Measurements from ENCODE around the gene TAF1B. TPM values are rescaled to one million over a fixed set of nuclear protein-coding genes. Genes with fewer than 3 reads are reported as not detected.

The TAF1B gene
- total RNA-seq, 1 experiment from 2014 or later: 25.5 TPM

DNA sequence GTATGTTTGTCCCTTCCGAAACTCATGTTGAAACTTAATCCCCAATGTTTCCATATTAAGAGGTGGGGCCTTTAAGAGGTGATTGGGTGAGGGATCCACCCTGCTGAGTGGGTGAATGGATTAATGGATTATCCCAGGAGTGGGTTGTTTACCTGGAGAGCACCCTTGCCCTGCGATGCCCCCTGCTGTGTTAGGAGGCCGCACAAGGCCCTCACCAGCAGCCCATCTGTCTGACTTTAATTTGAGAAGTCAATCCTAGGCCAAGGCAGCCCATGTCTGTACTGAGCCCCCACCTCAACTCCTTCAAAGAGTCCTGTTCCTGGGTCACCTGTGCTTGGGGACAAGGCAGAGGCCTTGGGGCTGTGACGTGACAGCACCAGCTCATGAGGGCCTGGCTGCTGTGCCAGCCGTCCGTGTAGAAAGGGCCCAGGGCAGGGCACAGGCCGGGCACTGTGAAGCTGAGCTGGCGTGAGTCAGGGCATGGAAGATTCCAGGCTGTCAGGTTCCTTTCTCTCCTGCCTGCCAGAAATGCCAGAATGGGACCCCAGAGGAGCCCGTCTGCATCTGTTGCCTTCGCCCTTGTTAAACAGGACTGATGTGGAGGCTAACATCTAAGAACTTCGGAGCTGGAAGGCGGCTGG, 21.3 kb upstream of the TAF1B start:
- Mint-ChIP-seq H3K4me3 (ENCODE audit: unreplicated experiment) (no peak overlapping the region), H3K4me1 (ENCODE audit: insufficient read depth, unreplicated experiment) (peaks cover 17% of the 10 kb centered on the region), H3K36me3 (ENCODE audit: insufficient read depth, unreplicated experiment) (no peaks in the 10 kb centered on the region), H3K9me3 (ENCODE audit: unreplicated experiment) (no peaks in the 10 kb centered on the region), H3K27ac (ENCODE audit: low read depth, unreplicated experiment) (no peak overlapping the region), H3K27me3 (ENCODE audit: insufficient read depth, unreplicated experiment) (no peaks in the 10 kb centered on the region)
- no peak for DNase-seq (ENCODE audit: unreplicated experiment)
- TF ChIP-seq, protein P1, sequence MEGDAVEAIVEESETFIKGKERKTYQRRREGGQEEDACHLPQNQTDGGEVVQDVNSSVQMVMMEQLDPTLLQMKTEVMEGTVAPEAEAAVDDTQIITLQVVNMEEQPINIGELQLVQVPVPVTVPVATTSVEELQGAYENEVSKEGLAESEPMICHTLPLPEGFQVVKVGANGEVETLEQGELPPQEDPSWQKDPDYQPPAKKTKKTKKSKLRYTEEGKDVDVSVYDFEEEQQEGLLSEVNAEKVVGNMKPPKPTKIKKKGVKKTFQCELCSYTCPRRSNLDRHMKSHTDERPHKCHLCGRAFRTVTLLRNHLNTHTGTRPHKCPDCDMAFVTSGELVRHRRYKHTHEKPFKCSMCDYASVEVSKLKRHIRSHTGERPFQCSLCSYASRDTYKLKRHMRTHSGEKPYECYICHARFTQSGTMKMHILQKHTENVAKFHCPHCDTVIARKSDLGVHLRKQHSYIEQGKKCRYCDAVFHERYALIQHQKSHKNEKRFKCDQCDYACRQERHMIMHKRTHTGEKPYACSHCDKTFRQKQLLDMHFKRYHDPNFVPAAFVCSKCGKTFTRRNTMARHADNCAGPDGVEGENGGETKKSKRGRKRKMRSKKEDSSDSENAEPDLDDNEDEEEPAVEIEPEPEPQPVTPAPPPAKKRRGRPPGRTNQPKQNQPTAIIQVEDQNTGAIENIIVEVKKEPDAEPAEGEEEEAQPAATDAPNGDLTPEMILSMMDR (IDR thresholded peaks at IDR 0.05; ENCODE audit: unreplicated experiment): no peak
- POLR2A ChIA-PET: no interaction called here
- CTCF ChIA-PET: interaction anchor here (0.7 to 1.0 kb wide), 3 partner anchors 8 to 22 kb away, joined by 3 to 5 read pairs (median 3); no protein-coding TSS in a partner anchor
- intact Hi-C loops (cut with micrococcal nuclease): no loop called here
- no TSS peak for BruUV-seq (replicated peaks)

DNA sequence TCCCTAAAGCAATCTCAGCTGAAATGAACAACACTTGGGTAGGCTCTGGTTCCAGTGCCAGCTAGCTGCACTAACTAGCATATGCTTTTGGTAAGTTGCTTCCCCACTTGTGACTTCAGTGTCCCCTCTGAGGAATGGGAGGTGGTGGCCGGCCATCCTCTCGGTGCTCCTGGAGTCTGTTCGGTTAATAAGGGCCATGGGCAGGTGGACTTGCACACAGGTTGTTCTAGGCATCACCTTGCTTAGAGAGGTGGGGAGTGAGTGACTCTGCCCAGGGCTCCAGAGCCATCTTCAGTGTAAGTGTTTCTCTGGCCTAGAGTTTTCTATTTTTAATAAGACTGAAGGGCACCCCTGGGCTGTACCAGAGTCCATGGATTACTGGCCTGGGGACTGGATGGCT, 18.8 kb upstream of the TAF1B start:
- DNase-seq (ENCODE audit: unreplicated experiment): no peak

DNA sequence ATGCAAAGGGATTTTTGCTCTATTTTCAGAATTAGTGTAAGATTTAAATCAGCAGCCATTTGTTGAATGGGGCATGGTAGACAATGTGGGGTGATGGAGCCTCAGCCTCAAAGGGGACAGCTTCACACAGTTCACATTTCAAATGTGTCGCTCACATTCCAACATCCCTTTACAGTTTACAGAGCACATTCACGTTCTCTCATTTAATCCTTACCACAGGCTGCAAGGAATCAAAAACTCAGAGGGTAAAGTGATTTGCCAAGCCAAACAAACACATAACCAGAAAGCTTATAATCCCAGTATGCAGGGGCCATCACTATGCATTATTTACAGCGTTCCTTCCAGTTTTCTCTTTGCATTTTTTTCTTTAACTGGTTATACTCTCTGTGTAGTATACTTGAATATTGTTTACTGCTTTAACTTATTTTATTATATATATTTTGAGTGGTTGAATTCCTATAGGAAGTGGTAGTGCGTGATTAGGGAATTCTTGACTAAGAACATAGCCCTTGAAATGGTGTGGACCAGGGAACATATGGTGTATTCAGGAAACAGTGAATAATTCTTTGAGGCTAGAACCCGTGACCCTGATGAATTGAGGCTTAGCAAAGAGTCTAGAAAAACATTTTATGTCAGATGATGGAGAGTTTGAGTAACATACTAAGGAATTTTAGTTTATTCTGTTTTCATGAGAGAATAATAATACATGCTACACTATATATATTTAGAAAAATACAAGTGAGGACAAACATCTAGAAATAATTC, 18.1 kb upstream of the TAF1B start:
- BruUV-seq (replicated peaks): no TSS peak
- DNase-seq (ENCODE audit: unreplicated experiment): no peak
- CTCF ChIA-PET: interaction anchor here (0.6 to 0.9 kb wide), 3 partner anchors 11 to 61 kb away, joined by 3 to 5 read pairs (median 3); no protein-coding TSS in a partner anchor
- no peaks in the 10 kb centered on the region for H3K36me3 Mint-ChIP-seq (ENCODE audit: insufficient read depth, unreplicated experiment)
- intact Hi-C loops (cut with micrococcal nuclease): no loop called here
- H3K9me3 Mint-ChIP-seq (ENCODE audit: unreplicated experiment): no peaks in the 10 kb centered on the region
- no peak overlapping the region for H3K27ac Mint-ChIP-seq (ENCODE audit: low read depth, unreplicated experiment)
- no peak overlapping the region for H3K4me3 Mint-ChIP-seq (ENCODE audit: unreplicated experiment)
- no peaks in the 10 kb centered on the region for H3K27me3 Mint-ChIP-seq (ENCODE audit: insufficient read depth, unreplicated experiment)
- H3K4me1 Mint-ChIP-seq (ENCODE audit: insufficient read depth, unreplicated experiment): peaks cover 6% of the 10 kb centered on the region
- POLR2A ChIA-PET: no interaction called here
- TF ChIP-seq, protein P1 (IDR thresholded peaks at IDR 0.05; ENCODE audit: unreplicated experiment): no peak

More for the DNA sequence above, 18.8 kb upstream of the TAF1B start:
- Mint-ChIP-seq H3K4me1 (ENCODE audit: insufficient read depth, unreplicated experiment) (peaks cover 11% of the 10 kb centered on the region), H3K27me3 (ENCODE audit: insufficient read depth, unreplicated experiment) (no peaks in the 10 kb centered on the region), H3K27ac (ENCODE audit: low read depth, unreplicated experiment) (no peak overlapping the region), H3K9me3 (ENCODE audit: unreplicated experiment) (no peaks in the 10 kb centered on the region), H3K4me3 (ENCODE audit: unreplicated experiment) (no peak overlapping the region), H3K36me3 (ENCODE audit: insufficient read depth, unreplicated experiment) (no peaks in the 10 kb centered on the region)
- no TSS peak for BruUV-seq (replicated peaks)
- CTCF ChIA-PET: interaction anchor here (0.5 to 1.5 kb wide), 3 partner anchors 24 to 545 kb away, joined by 3 to 4 read pairs (median 3); no protein-coding TSS in a partner anchor
- TF ChIP-seq, protein P1 (IDR thresholded peaks at IDR 0.05; ENCODE audit: unreplicated experiment): no peak
- POLR2A ChIA-PET: no interaction called here
- intact Hi-C loops (cut with micrococcal nuclease): no loop called here

DNA sequence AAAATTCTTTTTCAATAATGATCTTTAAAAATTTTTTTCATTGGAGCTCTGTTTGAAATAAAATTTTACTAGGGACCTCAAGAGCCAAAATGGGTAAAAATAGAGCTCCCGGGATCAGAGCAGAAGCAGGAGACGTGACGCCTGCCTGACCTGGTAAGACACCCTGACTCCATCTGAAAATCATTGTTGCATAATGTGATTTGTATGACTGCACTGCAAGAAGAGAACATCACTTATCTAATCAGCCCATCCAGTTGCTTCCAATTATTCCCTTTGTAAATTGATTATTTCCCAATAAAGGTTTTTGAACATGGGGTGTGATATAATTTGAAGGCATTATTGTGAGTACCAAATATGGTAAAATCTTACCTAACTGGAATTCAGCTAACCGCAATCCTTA, 17.1 kb upstream of the TAF1B start:
- no TSS peak for BruUV-seq (replicated peaks)
- H3K27me3 Mint-ChIP-seq (ENCODE audit: insufficient read depth, unreplicated experiment): no peaks in the 10 kb centered on the region

More for the DNA sequence above, 17.1 kb upstream of the TAF1B start:
- no peak overlapping the region for H3K27ac Mint-ChIP-seq (ENCODE audit: low read depth, unreplicated experiment)
- CTCF ChIA-PET: interaction anchor here (2.7 kb wide), 1 partner anchor 12 kb away, joined by 17 read pairs; no protein-coding TSS in a partner anchor
- no peaks in the 10 kb centered on the region for H3K4me1 Mint-ChIP-seq (ENCODE audit: insufficient read depth, unreplicated experiment)
- H3K36me3 Mint-ChIP-seq (ENCODE audit: insufficient read depth, unreplicated experiment): no peaks in the 10 kb centered on the region
- POLR2A ChIA-PET: interaction anchor here (0.6 kb wide), 1 partner anchor 60 kb away, joined by 3 read pairs; no protein-coding TSS in a partner anchor
- no peaks in the 10 kb centered on the region for H3K9me3 Mint-ChIP-seq (ENCODE audit: unreplicated experiment)
- H3K4me3 Mint-ChIP-seq (ENCODE audit: unreplicated experiment): no peak overlapping the region
- intact Hi-C loops (cut with micrococcal nuclease): no loop called here
- DNase-seq (ENCODE audit: unreplicated experiment): no peak
- TF ChIP-seq, protein P1 (IDR thresholded peaks at IDR 0.05; ENCODE audit: unreplicated experiment): no peak
